Stimulated activated naive CD8-positive, alpha-beta T cell treated with anti-CD3 and anti-CD28 coated beads, Interleukin-15, amount 100 ng/mL, for 72 hours (primary cell): ENCODE data around the gene KCNN2.

Source experiments
- ATAC-seq: fragments of 150-1000 bp; cut with Tn5 transposase; 2 replicates; pipeline ENCODE4 v1.10.0; 2021; ENCODE audit warnings: mild to moderate bottlenecking, moderate library complexity
- DNase-seq, 2 donors: peaks; one replicate each; pipeline ENCODE4 v3.0.0; 2021 to 2022
- H3K27ac Mint-ChIP-seq, 2 donors: one replicate each; pipeline ENCODE4 v1.8.0; 2022; ENCODE audit warnings: mild to moderate bottlenecking in 2 of 2, mixed read lengths in 2 of 2, moderate library complexity in 2 of 2
- H3K27me3 Mint-ChIP-seq: one replicate; pipeline ENCODE4 v1.8.0; 2022; ENCODE audit warnings: mixed read lengths
- H3K4me1 Mint-ChIP-seq: one replicate; pipeline ENCODE4 v1.8.0; 2022; ENCODE audit warnings: mild to moderate bottlenecking, mixed read lengths
- H3K4me3 Mint-ChIP-seq, 2 donors: one replicate each; pipeline ENCODE4 v1.8.0; 2022; ENCODE audit warnings: mild to moderate bottlenecking in 2 of 2, mixed read lengths in 2 of 2, moderate library complexity in 1 of 2
- H3K9me3 Mint-ChIP-seq, 2 donors: one replicate each; pipeline ENCODE4 v1.8.0; 2022; ENCODE audit warnings: mixed read lengths in 2 of 2

KCNN2 gene

GRCh38 chr5:114500756-114501155 lies 138.9 kb downstream of the KCNN2 start:
- Mint-ChIP-seq H3K9me3 (peaks cover 0 to 3% of the 10 kb centered on the region in 2 donors), H3K4me3 (no peak overlapping the region), H3K27ac (no peak overlapping the region), H3K27me3 (no peaks in the 10 kb centered on the region), H3K4me1 (no peaks in the 10 kb centered on the region)
- no peak for DNase-seq
- no peak for ATAC-seq

GRCh38 chr5:114504560-114504959 lies 142.7 kb downstream of the KCNN2 start:
- Mint-ChIP-seq H3K4me3 (no peak overlapping the region), H3K27ac (no peak overlapping the region), H3K9me3 (peaks cover 0 to 5% of the 10 kb centered on the region in 2 donors)

GRCh38 chr5:114524221-114524620 lies 162.4 kb downstream of the KCNN2 start:
- ATAC-seq (no peak), DNase-seq (no peak)
- H3K4me3 Mint-ChIP-seq = no peak overlapping the region
- H3K4me1 Mint-ChIP-seq = no peaks in the 10 kb centered on the region
- no peaks in the 10 kb centered on the region for H3K9me3 Mint-ChIP-seq
- H3K27ac Mint-ChIP-seq = no peak overlapping the region
- no peaks in the 10 kb centered on the region for H3K27me3 Mint-ChIP-seq

More at GRCh38 chr5:114504560-114504959, 142.7 kb downstream of the KCNN2 start:
- H3K27me3 Mint-ChIP-seq = no peaks in the 10 kb centered on the region
- no peaks in the 10 kb centered on the region for H3K4me1 Mint-ChIP-seq
- ATAC-seq = no peak
- no peak for DNase-seq

- DNase-seq (no peak), ATAC-seq (no peak)
- Mint-ChIP-seq H3K4me3 (no peak overlapping the region), H3K4me1 (no peaks in the 10 kb centered on the region), H3K9me3 (peaks cover 6 to 33% of the 10 kb centered on the region in 2 donors), H3K27me3 (no peaks in the 10 kb centered on the region), H3K27ac (no peak overlapping the region)
These were observed 182.7 kb downstream of the KCNN2 start for GRCh38 chr5:114544561-114544960.
